Lung (tissue), 12 donors: ENCODE data around the gene CES2. TPM values are rescaled to one million over a fixed set of nuclear protein-coding genes. Genes with fewer than 3 reads are reported as not detected.
"Not testable (repeated sequence)": the region's sequence is repeated elsewhere in the genome, so short reads cannot be mapped to it uniquely, and the experiment has no call there.

Experiments used
- ATAC-seq: fragments of 200-7000 bp; cut with Tn5 transposase; one replicate; pipeline ENCODE4 v1.9.1; 2020; ENCODE audit warnings: moderate number of reproducible peaks; ENCODE audit not compliant: insufficient read depth, low FRiP score
- DNase-seq, 3 donors: peaks; one replicate each; pipeline ENCODE4 v3.0.0-alpha.2; 2013 to 2017
- H3K27ac ChIP-seq, 2 donors: one replicate each; pipeline ENCODE4 v1.5.1; 2013; ENCODE audit warnings: mild to moderate bottlenecking in 2 of 2, moderate library complexity in 2 of 2, control low read depth in 1 of 2, inconsistent platforms in 1 of 2, low read depth in 1 of 2, low read length in 1 of 2
- H3K27me3 ChIP-seq, 3 donors: one replicate each; pipeline ENCODE4 v1.5.1; 2013; ENCODE audit warnings: low read length in 2 of 3; ENCODE audit not compliant: control insufficient read depth in 3 of 3, insufficient read depth in 3 of 3
- H3K36me3 ChIP-seq, 4 donors: one replicate each; pipeline ENCODE4 v1.5.1; 2013; ENCODE audit warnings: low read length in 4 of 4, mild to moderate bottlenecking in 1 of 4, moderate library complexity in 1 of 4; ENCODE audit not compliant: control insufficient read depth in 4 of 4, insufficient read depth in 4 of 4
- H3K4me1 ChIP-seq, 5 donors: one replicate each; pipeline ENCODE4 v1.5.1; 2013; ENCODE audit warnings: low read length in 5 of 5, mild to moderate bottlenecking in 2 of 5, moderate library complexity in 1 of 5; ENCODE audit not compliant: control insufficient read depth in 5 of 5, insufficient read depth in 5 of 5
- H3K4me3 ChIP-seq: one replicate; pipeline ENCODE4 v1.5.1; 2013; ENCODE audit warnings: mild to moderate bottlenecking, control low read depth, moderate library complexity
- H3K9ac ChIP-seq, 2 donors: one replicate each; pipeline ENCODE4 v1.5.1; 2013; ENCODE audit warnings: low read length in 2 of 2, control low read depth in 1 of 2; ENCODE audit not compliant: insufficient read depth in 1 of 2
- H3K9me3 ChIP-seq, 4 donors: one replicate each; pipeline ENCODE4 v1.5.1; 2013; ENCODE audit warnings: low read length in 3 of 4, mild to moderate bottlenecking in 1 of 4, moderate library complexity in 1 of 4; ENCODE audit not compliant: control insufficient read depth in 4 of 4, insufficient read depth in 3 of 4
- WGBS, 2 donors: extraction: QIAGEN DNeasy Blood & Tissue Kit; methylation state at CpG; one replicate each; pipeline ENCODE4 v1.1.7; 2013; 5-methylcytosine and 5-hydroxymethylcytosine counted together
- polyA plus RNA-seq, 2 donors: library from polyadenylated mRNA; stranded (reverse); fragments of 200-250 nt; gene quantifications; one replicate each; pipeline ENCODE4 v1.2.1, GENCODE V29; 2013
- total RNA-seq, 2 donors: library from RNA; depleted of rRNA in 1 of 2; stranded (reverse); fragments of >200 nt in 1 of 2; gene quantifications; one replicate each; pipeline ENCODE4 v1.2.1, GENCODE V29; 2014 to 2021
- TF ChIP-seq, protein P1 (sequence below): IDR thresholded peaks from 2 replicates; pipeline ENCODE4 v1.5.1; 2012; ENCODE audit warnings: mild to moderate bottlenecking; ENCODE audit errors: control extremely low read depth, extremely low read depth
- donor health status: control.
- donor health status: control.
- donor health status: Bipolar disorder and iron deficiency.
- donor health status: healthy.
- donor health status: DM: yes; HTN: yes; CAD: no.

Gene CES2
- total and polyA plus RNA-seq, 4 donors, result 24.6 to 51.0 (median 26.2) TPM

DNA sequence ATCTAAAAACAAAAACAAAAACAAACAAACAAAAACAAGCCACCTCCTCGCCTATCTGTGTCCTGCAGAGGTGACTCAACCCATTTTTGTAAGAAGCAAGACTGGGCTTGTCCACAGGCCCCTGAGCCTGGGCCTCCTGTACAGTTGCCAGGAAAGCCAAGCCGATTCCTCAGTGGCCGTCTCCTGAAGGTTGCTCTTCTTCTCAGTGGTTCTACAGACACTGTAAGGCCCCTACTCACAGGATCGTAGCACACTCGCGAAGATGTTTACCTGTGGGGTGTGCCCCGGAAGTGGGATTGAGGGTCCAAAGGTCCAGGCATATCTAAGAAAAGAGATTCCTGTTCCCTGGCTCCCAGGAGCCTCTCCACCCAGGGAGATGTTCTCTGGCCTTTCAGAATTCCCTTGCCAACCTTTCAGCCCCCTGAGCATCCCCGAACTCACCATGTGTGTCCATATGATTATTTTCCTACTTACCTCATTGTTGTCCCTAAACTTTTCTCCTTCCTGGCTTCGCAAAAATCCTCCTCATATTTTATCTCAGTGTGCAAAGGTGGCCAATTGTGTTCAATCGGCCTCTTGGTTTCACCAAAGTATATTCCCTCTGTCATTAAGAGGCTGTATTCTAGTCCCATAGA lies 18.3 kb downstream of the CES2 start:
- DNase-seq (no peak), ATAC-seq (no peak)
- Histone ChIP-seq H3K9me3 (no peaks in the 10 kb centered on the region), H3K4me1 (peaks cover 0 to 8% (median 3%) of the 10 kb centered on the region in 5 donors), H3K4me3 (no peak overlapping the region), H3K36me3 (no peaks in the 10 kb centered on the region), H3K27ac (no peak overlapping the region), H3K27me3 (peaks cover 0 to 29% (median 22%) of the 10 kb centered on the region in 3 donors), H3K9ac (no peak overlapping the region)
- TF ChIP-seq, protein P1, sequence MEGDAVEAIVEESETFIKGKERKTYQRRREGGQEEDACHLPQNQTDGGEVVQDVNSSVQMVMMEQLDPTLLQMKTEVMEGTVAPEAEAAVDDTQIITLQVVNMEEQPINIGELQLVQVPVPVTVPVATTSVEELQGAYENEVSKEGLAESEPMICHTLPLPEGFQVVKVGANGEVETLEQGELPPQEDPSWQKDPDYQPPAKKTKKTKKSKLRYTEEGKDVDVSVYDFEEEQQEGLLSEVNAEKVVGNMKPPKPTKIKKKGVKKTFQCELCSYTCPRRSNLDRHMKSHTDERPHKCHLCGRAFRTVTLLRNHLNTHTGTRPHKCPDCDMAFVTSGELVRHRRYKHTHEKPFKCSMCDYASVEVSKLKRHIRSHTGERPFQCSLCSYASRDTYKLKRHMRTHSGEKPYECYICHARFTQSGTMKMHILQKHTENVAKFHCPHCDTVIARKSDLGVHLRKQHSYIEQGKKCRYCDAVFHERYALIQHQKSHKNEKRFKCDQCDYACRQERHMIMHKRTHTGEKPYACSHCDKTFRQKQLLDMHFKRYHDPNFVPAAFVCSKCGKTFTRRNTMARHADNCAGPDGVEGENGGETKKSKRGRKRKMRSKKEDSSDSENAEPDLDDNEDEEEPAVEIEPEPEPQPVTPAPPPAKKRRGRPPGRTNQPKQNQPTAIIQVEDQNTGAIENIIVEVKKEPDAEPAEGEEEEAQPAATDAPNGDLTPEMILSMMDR, result no peak
- 82 to 85% methylated on average over 10 of the region's 10 CpGs for WGBS, 2 donors

DNA sequence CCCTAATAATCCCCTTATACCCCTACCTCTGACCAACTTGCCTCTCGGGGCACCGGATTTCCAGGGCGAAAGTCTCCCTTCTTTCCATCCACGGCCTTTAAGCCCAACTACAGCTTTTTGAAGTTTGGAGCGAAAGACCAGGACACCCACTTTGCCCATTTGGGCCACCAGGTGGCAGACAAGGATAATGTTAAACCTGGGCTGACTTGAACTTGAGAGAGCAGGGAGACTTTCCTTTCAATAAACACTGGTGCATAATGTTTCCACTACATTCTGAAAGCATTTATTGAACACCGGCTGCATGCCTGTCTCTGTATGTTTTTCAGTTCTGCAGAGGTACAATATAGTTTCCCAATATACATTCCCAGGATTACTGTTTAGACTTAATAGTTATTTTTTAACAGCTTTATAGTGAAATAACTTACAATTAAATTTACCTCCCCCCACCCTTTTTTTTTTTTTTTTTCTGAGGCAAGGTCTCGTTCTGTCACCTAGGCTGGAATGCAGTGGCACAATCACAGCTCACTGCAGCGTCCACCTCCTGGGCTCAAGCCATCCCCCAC lies 18.9 kb downstream of the CES2 start:
- Histone ChIP-seq H3K36me3 (no peaks in the 10 kb centered on the region), H3K27me3 (peaks cover 0 to 26% (median 17%) of the 10 kb centered on the region in 3 donors), H3K4me1 (peaks cover 0 to 2% (median 0%) of the 10 kb centered on the region in 5 donors), H3K9ac (no peak overlapping the region), H3K27ac (no peak overlapping the region), H3K9me3 (no peaks in the 10 kb centered on the region), H3K4me3 (no peak overlapping the region)
- ATAC-seq (peak; percentile 53), DNase-seq (peak; percentile 81 to 85 (median 82))
- WGBS, 2 donors, result 13 to 25% methylated on average over 8 of the region's 8 CpGs
- TF ChIP-seq, protein P1, result peak; percentile 84

DNA sequence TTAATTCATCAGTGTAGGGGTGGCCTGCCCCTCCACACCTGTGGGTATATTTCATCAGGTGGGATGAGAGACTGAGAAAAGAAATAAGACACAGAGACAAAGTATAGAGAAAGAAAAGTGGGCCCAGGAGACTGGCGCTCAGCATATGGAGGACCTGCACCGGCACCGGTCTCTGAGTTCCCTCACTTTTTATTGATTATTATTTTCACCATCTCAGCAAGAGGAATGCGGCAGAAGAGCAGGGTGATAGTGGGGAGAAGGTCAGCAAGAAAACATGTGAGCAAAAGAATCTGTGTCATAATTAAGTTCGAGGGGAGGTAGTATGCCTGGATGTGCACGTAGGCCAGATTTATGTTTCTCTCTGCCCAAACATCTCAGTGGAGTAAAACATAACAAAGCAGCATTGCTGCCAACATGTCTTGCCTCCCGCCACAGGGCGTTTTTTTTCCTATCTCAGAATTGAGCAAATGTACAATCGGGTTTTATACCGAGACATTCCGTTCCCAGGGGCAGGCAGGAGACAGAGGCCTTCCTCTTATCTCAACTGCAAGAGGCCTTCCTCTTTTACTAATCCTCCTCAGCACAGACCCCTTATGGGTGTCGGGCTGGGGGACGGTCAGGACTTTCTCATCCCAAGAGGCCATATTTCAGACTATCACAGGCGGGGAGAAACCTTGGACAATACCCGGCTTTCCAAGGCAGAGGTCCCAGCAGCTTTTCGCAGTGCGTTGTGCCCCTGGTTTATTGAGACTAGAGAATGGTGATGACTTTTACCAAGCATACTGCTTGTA lies 20.2 kb downstream of the CES2 start:
- not testable (repeated sequence) for ATAC-seq, H3K9me3 ChIP-seq, H3K4me1 ChIP-seq, H3K36me3 ChIP-seq, DNase-seq, H3K9ac ChIP-seq, H3K27ac ChIP-seq, H3K4me3 ChIP-seq
- WGBS, 2 donors, result 72 to 78% methylated on average over 17 of the region's 17 CpGs
- peaks cover 0 to 13% (median 3%) of the 10 kb centered on the region in 3 donors for H3K27me3 ChIP-seq

DNA sequence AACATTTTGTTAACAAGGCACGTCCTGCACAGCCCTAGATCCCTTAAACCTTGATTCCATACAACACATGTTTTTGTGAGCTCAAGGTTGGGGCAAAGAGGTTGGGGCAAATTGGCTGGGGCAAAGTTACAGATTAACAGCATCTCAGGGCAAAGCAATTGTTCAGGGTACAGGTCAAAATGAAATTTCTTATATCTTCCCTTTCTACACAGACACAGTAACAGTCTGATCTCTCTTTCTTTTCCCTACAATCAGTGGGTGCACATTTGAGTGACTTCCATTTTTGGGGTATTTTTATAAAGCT lies 20.8 kb downstream of the CES2 start:
- not testable (repeated sequence) for H3K9me3 ChIP-seq, ATAC-seq, H3K27ac ChIP-seq, H3K4me1 ChIP-seq, DNase-seq, H3K9ac ChIP-seq, H3K4me3 ChIP-seq, H3K36me3 ChIP-seq, H3K27me3 ChIP-seq
- 90 to 100% methylated on average over 1 of the region's 1 CpG for WGBS, 2 donors
